Activated naive CD4-positive, alpha-beta T cell treated with anti-CD3 and anti-CD28 coated beads for 36 hours (primary cell): ENCODE data around the gene RADIL. TPM values are rescaled to one million over a fixed set of nuclear protein-coding genes. Genes with fewer than 3 reads are reported as not detected.

Source experiments
- CTCF ChIA-PET: fragments of 350-600 bp; sonication (Branson Sonifier 250); formaldehyde crosslinking; loops from one replicate; lab custom pipeline; 2021; ENCODE audit warnings: antibody characterized with exemption; lab: Charles Lee
- DNase-seq: peaks from one replicate; pipeline ENCODE4 v3.0.0-alpha.2; 2020
- H3K27ac Mint-ChIP-seq: one replicate; pipeline ENCODE4 v1.8.0; 2021; ENCODE audit warnings: mild to moderate bottlenecking, mixed read lengths
- H3K27me3 Mint-ChIP-seq: one replicate; pipeline ENCODE4 v1.8.0; 2021; ENCODE audit warnings: low read depth, mixed read lengths
- H3K36me3 Mint-ChIP-seq: one replicate; pipeline ENCODE4 v1.8.0; 2021; ENCODE audit warnings: low read depth, mixed read lengths
- H3K4me1 Mint-ChIP-seq: one replicate; pipeline ENCODE4 v1.8.0; 2021; ENCODE audit warnings: low read depth, mixed read lengths
- H3K4me3 Mint-ChIP-seq: one replicate; pipeline ENCODE4 v1.8.0; 2021; ENCODE audit warnings: mild to moderate bottlenecking, moderate library complexity, mixed read lengths
- H3K9me3 Mint-ChIP-seq: one replicate; pipeline ENCODE4 v1.8.0; 2021; ENCODE audit warnings: mixed read lengths
- intact Hi-C: fragments of 100-400 bp; cut with micrococcal nuclease; formaldehyde crosslinking; loops from one replicate; pipeline ENCODE4 v1.15.1; 2023
- total RNA-seq, 2 experiments: library from RNA; stranded (reverse); gene quantifications; one replicate each; pipeline ENCODE4 v1.2.3, GENCODE V29; 2021

The RADIL gene
- total RNA-seq, 2 experiments from 2014 or later, result 0.42 to 0.55 TPM

GRCh38 chr7:4818000-4818794, 65.3 kb downstream of the RADIL start:
- Mint-ChIP-seq H3K4me3 (no peak overlapping the region), H3K27ac (no peak overlapping the region), H3K27me3 (peaks cover 12% of the 10 kb centered on the region), H3K4me1 (no peaks in the 10 kb centered on the region), H3K9me3 (no peaks in the 10 kb centered on the region), H3K36me3 (no peaks in the 10 kb centered on the region)
- no peak for DNase-seq
- CTCF ChIA-PET, result no interaction called here
- intact Hi-C loops, result no loop called here

DNA sequence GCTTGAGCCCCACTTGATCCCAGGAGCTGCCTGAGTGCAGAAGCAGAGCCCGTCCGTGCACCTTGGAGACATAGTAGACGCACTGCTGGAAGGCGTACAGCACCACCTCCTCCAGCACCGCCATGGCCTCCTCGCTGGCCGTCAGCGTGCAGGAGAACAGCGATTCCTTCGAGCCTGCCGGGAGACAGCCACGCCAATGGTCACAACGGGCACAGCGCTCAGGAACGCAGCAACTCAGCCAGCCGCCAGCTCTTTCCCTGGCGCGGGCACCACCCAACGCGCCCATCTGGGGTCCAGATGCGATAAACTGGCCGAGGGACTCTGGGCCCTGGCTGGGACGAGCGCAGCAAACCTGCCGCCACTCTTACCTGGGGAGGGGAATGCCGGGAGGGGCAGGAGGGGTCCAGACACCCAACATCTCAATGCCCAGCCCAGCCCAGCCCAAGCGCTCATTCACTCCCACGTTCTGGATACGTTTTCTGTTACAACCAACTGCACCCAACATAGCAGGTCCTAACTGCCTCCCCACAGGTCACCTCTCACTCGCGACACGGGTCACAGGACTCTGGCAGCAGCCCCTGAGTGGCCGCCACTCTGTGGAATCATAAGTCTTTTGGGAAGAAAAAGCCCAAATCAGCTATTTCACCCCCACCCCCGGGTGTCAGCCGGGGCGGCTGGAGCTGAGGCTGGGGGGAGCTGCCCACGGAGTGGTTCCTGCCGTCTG, 66.2 kb downstream of the RADIL start:
- intact Hi-C loops, result no loop called here
- CTCF ChIA-PET, result interaction anchor here (0.5 to 1.4 kb wide), 2 partner anchors 23 to 261 kb away, joined by 3 read pairs; no protein-coding TSS in a partner anchor
- no peak for DNase-seq
- Mint-ChIP-seq H3K27me3 (peaks cover 15% of the 10 kb centered on the region), H3K9me3 (no peaks in the 10 kb centered on the region), H3K4me3 (no peak overlapping the region), H3K27ac (no peak overlapping the region), H3K36me3 (no peaks in the 10 kb centered on the region), H3K4me1 (no peaks in the 10 kb centered on the region)

DNA sequence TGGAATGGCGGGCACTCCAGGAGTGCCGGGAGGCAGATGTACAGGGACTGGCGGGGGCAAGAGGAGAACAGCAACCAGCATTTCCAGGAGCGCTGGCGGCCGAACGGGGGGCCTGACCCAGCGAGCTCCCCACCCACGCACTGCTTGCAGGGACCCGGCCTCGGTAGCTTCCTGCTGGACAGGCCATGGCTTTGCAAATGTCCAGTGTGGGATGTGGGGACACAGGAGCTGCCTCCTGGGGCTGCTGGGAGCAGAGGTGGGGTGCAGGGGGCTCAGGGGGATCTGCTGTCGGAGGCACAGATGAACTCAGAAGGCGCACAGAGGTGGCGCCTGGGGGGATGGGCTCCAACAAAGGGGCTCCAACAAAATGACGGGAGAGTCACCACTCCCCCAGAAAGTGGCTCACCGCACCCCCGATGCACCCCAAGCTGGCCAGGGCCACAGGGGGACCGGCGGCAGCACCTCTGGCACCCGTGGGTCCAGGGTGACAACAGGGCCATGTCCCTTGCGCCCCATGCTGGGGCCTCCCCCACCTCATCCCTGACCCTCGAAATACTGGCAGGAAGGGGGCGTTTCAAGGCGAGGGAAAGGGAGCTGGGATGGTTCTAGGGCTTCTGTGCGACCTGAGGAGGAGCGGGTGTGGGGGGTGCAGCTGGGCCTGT, 67.0 kb downstream of the RADIL start:
- H3K4me1 Mint-ChIP-seq, result no peaks in the 10 kb centered on the region
- H3K36me3 Mint-ChIP-seq, result no peaks in the 10 kb centered on the region
- no peak overlapping the region for H3K27ac Mint-ChIP-seq
- intact Hi-C loops, result no loop called here
- H3K9me3 Mint-ChIP-seq, result no peaks in the 10 kb centered on the region
- peaks cover 15% of the 10 kb centered on the region for H3K27me3 Mint-ChIP-seq
- CTCF ChIA-PET, result interaction anchor here (0.5 to 1.4 kb wide), 3 partner anchors 23 to 262 kb away, joined by 3 read pairs; no protein-coding TSS in a partner anchor
- no peak overlapping the region for H3K4me3 Mint-ChIP-seq
- DNase-seq, result no peak

GRCh38 chr7:4815609-4816418, 67.7 kb downstream of the RADIL start:
- peaks cover 15% of the 10 kb centered on the region for H3K27me3 Mint-ChIP-seq
- no peaks in the 10 kb centered on the region for H3K36me3 Mint-ChIP-seq
- H3K9me3 Mint-ChIP-seq, result no peaks in the 10 kb centered on the region
- no peak overlapping the region for H3K4me3 Mint-ChIP-seq
- CTCF ChIA-PET, result interaction anchor here (0.6 to 1.4 kb wide), 4 partner anchors 9 to 129 kb away, joined by 3 read pairs; no protein-coding TSS in a partner anchor
- DNase-seq, result no peak
- H3K27ac Mint-ChIP-seq, result no peak overlapping the region
- H3K4me1 Mint-ChIP-seq, result no peaks in the 10 kb centered on the region
- intact Hi-C loops, result no loop called here

DNA sequence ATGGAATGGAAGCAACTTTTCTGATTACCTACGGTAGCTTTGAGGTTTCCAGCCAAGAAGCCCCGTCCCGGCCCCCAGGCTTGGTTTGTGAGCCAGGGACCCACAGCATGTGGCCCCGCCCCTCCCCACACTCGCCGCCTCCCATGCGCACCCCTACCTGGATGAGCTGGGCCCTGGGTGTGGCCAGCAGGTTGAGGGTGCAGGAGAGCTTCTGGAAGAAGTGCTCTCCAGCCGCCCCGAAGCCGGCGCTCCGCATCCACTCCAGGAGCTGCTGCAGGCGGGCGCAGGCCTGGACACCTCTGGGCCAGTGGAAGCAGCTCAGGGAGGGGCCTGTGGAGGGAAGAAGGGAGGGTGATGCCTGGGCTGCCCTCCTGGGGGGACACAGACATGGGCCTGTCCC, 68.4 kb downstream of the RADIL start:
- DNase-seq, result no peak
- Mint-ChIP-seq H3K4me3 (no peak overlapping the region), H3K27ac (no peak overlapping the region), H3K27me3 (peaks cover 19% of the 10 kb centered on the region), H3K9me3 (no peaks in the 10 kb centered on the region), H3K4me1 (peaks cover 4% of the 10 kb centered on the region), H3K36me3 (no peaks in the 10 kb centered on the region)
- CTCF ChIA-PET, result interaction anchor here (0.6 to 1.4 kb wide), 2 partner anchors 10 to 130 kb away, joined by 3 read pairs; no protein-coding TSS in a partner anchor
- intact Hi-C loops, result no loop called here

DNA sequence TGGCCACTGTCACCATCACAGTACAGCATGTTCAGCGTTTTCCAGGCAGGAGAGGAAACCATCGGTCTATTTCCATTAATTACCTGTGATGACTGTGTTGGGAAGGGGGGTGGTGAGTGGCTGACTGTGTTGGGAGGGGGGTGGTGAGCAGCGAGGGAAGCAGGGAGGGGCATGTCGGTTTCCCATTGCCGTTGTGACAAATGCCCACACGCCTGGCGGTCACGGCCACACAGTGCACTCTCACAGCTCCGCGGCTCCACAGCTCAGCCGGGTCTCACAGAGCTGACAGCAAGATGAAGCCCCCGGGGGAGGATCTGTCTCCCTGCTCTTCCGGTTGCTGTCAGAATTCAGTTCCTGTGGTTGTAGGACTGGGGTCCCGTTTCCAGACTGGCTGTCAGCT, 69.1 kb downstream of the RADIL start:
- H3K27ac Mint-ChIP-seq, result no peak overlapping the region

DNA sequence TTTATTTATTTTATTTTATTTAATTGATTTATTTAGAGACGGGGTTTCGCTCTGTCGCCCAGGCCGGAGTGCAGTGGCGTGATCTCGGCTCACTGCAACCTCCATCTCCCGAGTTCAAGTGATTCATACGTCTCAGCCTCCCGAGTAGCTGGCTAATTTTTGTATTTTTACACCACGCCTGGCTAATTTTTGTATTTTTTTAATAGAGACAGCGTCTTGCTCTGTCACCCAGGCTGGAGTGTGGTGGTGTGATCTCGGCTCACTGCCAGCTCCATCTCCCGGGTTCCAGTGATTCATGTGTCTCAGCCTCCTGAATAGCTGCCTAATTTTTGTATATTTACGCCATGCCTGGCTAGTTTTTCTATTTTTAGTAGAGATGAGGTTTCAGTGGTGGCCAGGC, 73.8 kb downstream of the RADIL start:
- H3K27me3 Mint-ChIP-seq, result peaks cover 18% of the 10 kb centered on the region
- CTCF ChIA-PET, result interaction anchor here (0.8 kb wide), 1 partner anchor 11 kb away, joined by 3 read pairs; no protein-coding TSS in a partner anchor
- no peak for DNase-seq
- intact Hi-C loops, result no loop called here
- no peak overlapping the region for H3K27ac Mint-ChIP-seq
- H3K4me3 Mint-ChIP-seq, result no peak overlapping the region
- peaks cover 7% of the 10 kb centered on the region for H3K4me1 Mint-ChIP-seq
- H3K36me3 Mint-ChIP-seq, result no peaks in the 10 kb centered on the region
- H3K9me3 Mint-ChIP-seq, result no peaks in the 10 kb centered on the region

More for the DNA sequence above, 69.1 kb downstream of the RADIL start:
- Mint-ChIP-seq H3K27me3 (peaks cover 19% of the 10 kb centered on the region), H3K36me3 (no peaks in the 10 kb centered on the region), H3K4me1 (peaks cover 4% of the 10 kb centered on the region), H3K4me3 (no peak overlapping the region), H3K9me3 (no peaks in the 10 kb centered on the region)
- no peak for DNase-seq
- intact Hi-C loops, result no loop called here
- CTCF ChIA-PET, result interaction anchor here (1.4 kb wide), 1 partner anchor 11 kb away, joined by 3 read pairs; no protein-coding TSS in a partner anchor

DNA sequence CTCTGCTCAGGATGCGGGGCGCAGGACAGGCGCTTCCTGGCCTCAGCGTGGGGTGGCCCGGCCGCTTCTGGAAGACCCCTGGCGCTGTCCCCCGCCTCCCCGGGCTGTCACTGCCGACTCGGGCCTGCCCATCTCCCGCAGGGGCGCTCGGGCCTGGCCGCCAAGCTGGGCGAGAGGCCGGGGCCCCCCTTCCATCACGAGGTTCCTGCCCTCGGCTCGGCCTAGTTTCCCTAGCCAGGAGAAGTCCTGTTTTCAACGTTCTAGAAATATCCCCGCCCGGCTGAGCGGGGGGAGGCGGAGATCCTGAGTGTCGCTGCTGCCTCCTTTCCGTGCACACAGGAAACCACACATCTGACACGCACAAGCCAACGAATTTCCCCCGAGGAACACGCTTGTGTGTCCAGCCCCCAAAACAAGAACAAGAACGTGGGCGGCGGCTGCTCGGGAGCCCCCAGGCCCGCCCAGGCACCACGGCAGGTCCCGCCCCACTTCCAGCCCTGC, 74.4 kb downstream of the RADIL start:
- DNase-seq, result peak; percentile 55
- Mint-ChIP-seq H3K9me3 (no peaks in the 10 kb centered on the region), H3K36me3 (no peaks in the 10 kb centered on the region), H3K4me3 (peak overlapping the region; percentile 55), H3K27ac (no peak overlapping the region), H3K27me3 (peaks cover 15% of the 10 kb centered on the region), H3K4me1 (peaks cover 7% of the 10 kb centered on the region)
- intact Hi-C loops, result no loop called here
- CTCF ChIA-PET, result interaction anchor here (0.8 to 1.1 kb wide), 2 partner anchors 10 to 11 kb away, joined by 3 read pairs; no protein-coding TSS in a partner anchor

DNA sequence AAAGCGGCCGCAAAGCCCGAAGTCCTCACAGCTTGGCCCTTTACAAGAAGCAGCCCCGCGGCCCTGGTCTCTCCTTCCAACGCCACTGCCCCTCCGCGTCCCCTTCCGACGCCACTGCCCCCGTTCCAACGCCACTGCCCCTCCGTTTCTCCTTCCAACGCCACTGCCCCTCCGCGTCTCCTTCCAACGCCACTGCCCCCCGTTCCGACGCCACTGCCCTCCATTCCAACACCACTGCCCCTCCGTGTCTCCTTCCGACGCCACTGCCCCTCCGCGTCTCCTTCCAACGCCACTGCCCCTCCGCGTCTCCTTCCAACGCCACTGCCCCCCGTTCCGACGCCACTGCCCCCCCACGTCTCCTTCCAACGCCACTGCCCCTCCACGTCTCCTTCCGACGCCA, 75.0 kb downstream of the RADIL start:
- Mint-ChIP-seq H3K4me3 (no peak overlapping the region), H3K27ac (no peak overlapping the region), H3K4me1 (peaks cover 7% of the 10 kb centered on the region), H3K36me3 (no peaks in the 10 kb centered on the region), H3K27me3 (peaks cover 13% of the 10 kb centered on the region), H3K9me3 (no peaks in the 10 kb centered on the region)
- intact Hi-C loops, result no loop called here
- CTCF ChIA-PET, result interaction anchor here (1.1 kb wide), 1 partner anchor 10 kb away, joined by 3 read pairs; no protein-coding TSS in a partner anchor
- no peak for DNase-seq

- Mint-ChIP-seq H3K27me3 (peaks cover 9% of the 10 kb centered on the region), H3K27ac (no peak overlapping the region), H3K9me3 (no peaks in the 10 kb centered on the region), H3K4me3 (no peak overlapping the region), H3K4me1 (peaks cover 7% of the 10 kb centered on the region), H3K36me3 (no peaks in the 10 kb centered on the region)
- intact Hi-C loops, result no loop called here
- DNase-seq, result no peak
- CTCF ChIA-PET, result interaction anchor here (1.1 kb wide), 1 partner anchor 10 kb away, joined by 3 read pairs; no protein-coding TSS in a partner anchor
Measured at GRCh38 chr7:4808026-4808425, 75.5 kb downstream of the RADIL start.

GRCh38 chr7:4807598-4808016, 75.9 kb downstream of the RADIL start:
- Mint-ChIP-seq H3K27ac (no peak overlapping the region), H3K27me3 (peaks cover 7% of the 10 kb centered on the region), H3K4me3 (no peak overlapping the region), H3K4me1 (peaks cover 7% of the 10 kb centered on the region), H3K36me3 (no peaks in the 10 kb centered on the region), H3K9me3 (no peaks in the 10 kb centered on the region)
- DNase-seq, result no peak
- intact Hi-C loops, result no loop called here
- CTCF ChIA-PET, result interaction anchor here (1.1 kb wide), 1 partner anchor 9 kb away, joined by 3 read pairs; no protein-coding TSS in a partner anchor
